Heart right ventricle (tissue), 16 donors: ENCODE measurements around the gene HOXD11. TPM values are rescaled to one million over a fixed set of nuclear protein-coding genes. Genes with fewer than 3 reads are reported as not detected.

Experiments
- ATAC-seq, 8 donors: fragments of 200-7000 bp; cut with Tn5 transposase; one replicate each; pipeline ENCODE4 v1.9.1; 2020; ENCODE audit warnings: mild to moderate bottlenecking in 8 of 8, moderate library complexity in 8 of 8, moderate number of reproducible peaks in 1 of 8
- DNase-seq, 2 donors: peaks; one replicate each; pipeline ENCODE4 v3.0.0-alpha.2; 2020
- H3K27ac ChIP-seq, 10 donors: fragments of 200-600 bp; sonication (generic) in 2 of 10; one replicate each; pipeline versions ENCODE4 v1.5.0 to v1.8.0; 2020 to 2022; ENCODE audit warnings: mild to moderate bottlenecking in 3 of 10
- H3K27me3 ChIP-seq, 7 donors: fragments of 200-600 bp; one replicate each; pipeline ENCODE4 v1.8.0; 2021 to 2022; ENCODE audit warnings: mild to moderate bottlenecking in 2 of 7
- H3K36me3 ChIP-seq, 9 donors: fragments of 200-600 bp; sonication (generic) in 1 of 9; one replicate each; pipeline versions ENCODE4 v1.5.0 to v1.8.0; 2020 to 2022; ENCODE audit warnings: mild to moderate bottlenecking in 2 of 9
- H3K4me1 ChIP-seq, 9 donors: fragments of 200-600 bp; sonication (generic) in 1 of 9; one replicate each; pipeline versions ENCODE4 v1.5.0 to v1.8.0; 2020 to 2022; ENCODE audit warnings: mild to moderate bottlenecking in 4 of 9
- H3K4me3 ChIP-seq, 10 donors: fragments of 200-600 bp; sonication (generic) in 2 of 10; one replicate each; pipeline versions ENCODE4 v1.5.0 to v1.8.0; 2020 to 2022; ENCODE audit warnings: mild to moderate bottlenecking in 7 of 10, moderate library complexity in 2 of 10
- H3K9me3 ChIP-seq, 11 donors: fragments of 200-600 bp in 10 of 11; sonication (generic) in 2 of 11; one replicate each; pipeline versions ENCODE4 v1.5.0 to v1.8.0; 2013 to 2022; ENCODE audit warnings: mild to moderate bottlenecking in 2 of 11, control low read depth in 1 of 11, moderate library complexity in 1 of 11
- CTCF ChIP-seq, 9 donors: fragments of 200-600 bp; sonication (generic) in 2 of 9; IDR thresholded peaks; one replicate each; pipeline versions ENCODE4 v1.5.0 to v1.8.0; 2021 to 2022; ENCODE audit warnings: antibody characterized with exemption in 9 of 9, mild to moderate bottlenecking in 5 of 9, moderate library complexity in 1 of 9
- WGBS, 2 donors: extraction: QIAGEN DNeasy Blood & Tissue Kit; methylation state at CpG; one replicate each; pipeline ENCODE4 v1.1.7; 2013; ENCODE audit warnings: inconsistent platforms in 1 of 2; 5-methylcytosine and 5-hydroxymethylcytosine counted together
- intact Hi-C, 10 donors: fragments of 100-400 bp; cut with DNase I; formaldehyde crosslinking; loops; one replicate each; pipeline versions ENCODE4 v1.11.1 to v1.14.2; 2022
- polyA plus RNA-seq, 2 donors: library from polyadenylated mRNA; stranded (reverse); fragments of 200-250 nt; gene quantifications; one replicate each; pipeline ENCODE4 v1.2.3, GENCODE V29; 2013
- total RNA-seq, 10 donors: library from RNA; stranded (reverse); fragmentation: NEBNext Ultra II Directional in 3 of 10; extraction: Animal tissue kit (Norgen Biotek cat#: 25700) in 3 of 10; gene quantifications; one replicate each; pipeline versions ENCODE4 v1.2.1 to v1.2.4, GENCODE V29; 2021 to 2023
- donor health status: Arrhythmogenic right ventricular cardiomyopathy.
- donor health status: ischemic (EF 13 %, LVEDD 7.1; RV severe dilation, severe dysfunction).
- donor health status: healthy with polysubstance abuse.
- donor health status: DM: no; HTN: yes; CAD: no.
- donor health status: DM: no; HTN: no; CAD: no.
- donor health status: ischemic (EF 25% LVEDD 6.9; RV normal size, moderate dysfunction).
- donor health status: ischemic (EF 25% LVEDD 5.7; RV mildly dilated, moderate dysfunction).
- donor health status: healthy.
- donor health status: DM: yes; HTN: yes; CAD: no.
- donor health status: Ischemic cardiomyopathy.
- donor health status: ischemic (EF 35%, LVEDD 5.7; RV mildly dilated, moderate dysfunction).
- donor health status: nonischemic (EF 11% LVEDD 7.7; RV severe dilation, severe dysfunction).
- donor health status: DM: yes; HTN: yes; CAD: no.
- donor health status: PGD.
- donor health status: ischemic (EF 29% LVEDD 5.4; RV normal size, mild dysfunction).
- donor health status: nonischemic (EF 23%, LVEDD 6.1; RV moderate dilation, normal function).

The HOXD11 gene
- total and polyA plus RNA-seq, 12 donors, result not detected

- peak overlapping the region in 8 of 10 donors; percentile 18 to 42 (median 32) for H3K4me3 ChIP-seq
- no peak overlapping the region for H3K27ac ChIP-seq
- H3K9me3 ChIP-seq, result no peaks in the 10 kb centered on the region
- H3K36me3 ChIP-seq, result no peaks in the 10 kb centered on the region
- peak in 5 of 8 donors; percentile 34 to 62 (median 47) for ATAC-seq
- WGBS, 2 donors, result 14 to 19% methylated on average over 38 of the region's 38 CpGs
- intact Hi-C loops, result loop anchor here in 1 of 10 donors (2.0 kb wide), 1 partner anchor 55 kb away; the partner anchor contains the start of gene HOXD9
- no peak for DNase-seq
- peaks cover 0 to 26% (median 17%) of the 10 kb centered on the region in 9 donors for H3K4me1 ChIP-seq
- TF ChIP-seq CTCF (IDR thresholded peaks at IDR 0.05), result no peak
- peaks cover 43 to 100% (median 97%) of the 10 kb centered on the region in 7 donors for H3K27me3 ChIP-seq
These were observed 39.3 kb upstream of the HOXD11 start for GRCh38 chr2:176067589-176068418.

GRCh38 chr2:176068419-176068832 lies 38.7 kb upstream of the HOXD11 start:
- Histone ChIP-seq H3K4me3 (no peak overlapping the region), H3K9me3 (no peaks in the 10 kb centered on the region), H3K27ac (no peak overlapping the region), H3K4me1 (peaks cover 0 to 26% (median 18%) of the 10 kb centered on the region in 9 donors), H3K36me3 (no peaks in the 10 kb centered on the region), H3K27me3 (peaks cover 43 to 100% (median 98%) of the 10 kb centered on the region in 7 donors)
- ATAC-seq (no peak), DNase-seq (no peak)
- TF ChIP-seq CTCF (IDR thresholded peaks at IDR 0.05), result no peak
- intact Hi-C loops, result loop anchor here in 1 of 10 donors (2.0 kb wide), 1 partner anchor 54 kb away; the partner anchor contains the start of gene HOXD9
- WGBS, 2 donors, result 10 to 11% methylated on average over 30 of the region's 30 CpGs

- DNase-seq, result no peak
- TF ChIP-seq CTCF (IDR thresholded peaks at IDR 0.05), result no peak
- no peak overlapping the region for H3K27ac ChIP-seq
- H3K4me1 ChIP-seq, result peaks cover 0 to 26% (median 17%) of the 10 kb centered on the region in 9 donors
- H3K4me3 ChIP-seq, result no peak overlapping the region
- 14 to 16% methylated on average over 53 to 58 of the region's 58 CpGs for WGBS, 2 donors
- ATAC-seq, result no peak
- H3K36me3 ChIP-seq, result no peaks in the 10 kb centered on the region
- peaks cover 0 to 2% (median 0%) of the 10 kb centered on the region in 11 donors for H3K9me3 ChIP-seq
- intact Hi-C loops, result no loop called here
- peaks cover 57 to 100% (median 100%) of the 10 kb centered on the region in 7 donors for H3K27me3 ChIP-seq
These were observed 35.5 kb upstream of the HOXD11 start for GRCh38 chr2:176071330-176072291.

GRCh38 chr2:176072292-176072669 lies 34.8 kb upstream of the HOXD11 start:
- H3K4me1 ChIP-seq, result peaks cover 0 to 19% (median 14%) of the 10 kb centered on the region in 9 donors
- H3K36me3 ChIP-seq, result no peaks in the 10 kb centered on the region
- ATAC-seq (no peak), DNase-seq (no peak)
- WGBS, 2 donors, result 44 to 54% methylated on average over 5 of the region's 5 CpGs
- intact Hi-C loops, result no loop called here
- TF ChIP-seq CTCF (IDR thresholded peaks at IDR 0.05), result no peak
- H3K27ac ChIP-seq, result no peak overlapping the region
- H3K4me3 ChIP-seq, result no peak overlapping the region
- peaks cover 0 to 2% (median 0%) of the 10 kb centered on the region in 11 donors for H3K9me3 ChIP-seq
- peaks cover 61 to 100% (median 100%) of the 10 kb centered on the region in 7 donors for H3K27me3 ChIP-seq
